ENCODE data around the gene EML5. TPM values are rescaled to one million over a fixed set of nuclear protein-coding genes. Genes with fewer than 3 reads are reported as not detected.

The EML5 gene
- total and polyA plus RNA-seq, 3 experiments from 2014 or later = 0.86 to 3.6 (median 3.2) TPM

DNA sequence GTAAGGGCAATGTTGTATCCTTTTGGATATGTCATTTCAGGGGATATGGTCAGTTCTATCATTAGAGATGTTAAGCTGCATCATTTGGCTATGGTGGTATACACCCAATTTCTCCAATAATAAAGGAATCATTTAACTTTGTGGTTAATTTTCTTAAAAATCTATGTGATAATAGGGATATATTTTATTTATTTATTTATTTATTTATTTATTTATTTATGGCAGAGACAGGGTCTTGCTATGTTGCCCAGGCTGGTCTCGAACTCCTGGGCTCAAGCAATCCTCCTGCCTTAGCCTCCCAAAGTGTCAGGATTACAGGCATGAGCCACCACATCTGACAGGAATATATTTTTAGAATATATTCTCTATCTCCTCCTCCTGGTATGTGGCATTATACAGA, 85.7 kb downstream of the EML5 start:
- ChIA-PET CTCF (no interaction called here), POLR2A (no interaction called here)
- H3K27ac ChIP-seq (ENCODE audit: low read depth, low read length) = no peak overlapping the region
- no peak for DNase-seq
- no peaks in the 10 kb centered on the region for H3K9me3 ChIP-seq (ENCODE audit: low read length)
- no peaks in the 10 kb centered on the region for H3K4me1 ChIP-seq (ENCODE audit: insufficient read depth, low read length)
- H3K4me3 ChIP-seq (ENCODE audit: low read length) = no peak overlapping the region
- Mint-ChIP-seq H3K27ac (no peak overlapping the region), H3K27me3 (no peaks in the 10 kb centered on the region), H3K4me3 (no peak overlapping the region), H3K36me3 (peaks cover 2 to 15% (median 8%) of the 10 kb centered on the region in 3 donors), H3K9me3 (no peaks in the 10 kb centered on the region), H3K4me1 (no peaks in the 10 kb centered on the region)
- no peaks in the 10 kb centered on the region for H3K36me3 ChIP-seq (ENCODE audit: insufficient read depth, low read length)
- no peaks in the 10 kb centered on the region for H3K27me3 ChIP-seq (ENCODE audit: insufficient read depth, low read length, poor library complexity, severe bottlenecking)

DNA sequence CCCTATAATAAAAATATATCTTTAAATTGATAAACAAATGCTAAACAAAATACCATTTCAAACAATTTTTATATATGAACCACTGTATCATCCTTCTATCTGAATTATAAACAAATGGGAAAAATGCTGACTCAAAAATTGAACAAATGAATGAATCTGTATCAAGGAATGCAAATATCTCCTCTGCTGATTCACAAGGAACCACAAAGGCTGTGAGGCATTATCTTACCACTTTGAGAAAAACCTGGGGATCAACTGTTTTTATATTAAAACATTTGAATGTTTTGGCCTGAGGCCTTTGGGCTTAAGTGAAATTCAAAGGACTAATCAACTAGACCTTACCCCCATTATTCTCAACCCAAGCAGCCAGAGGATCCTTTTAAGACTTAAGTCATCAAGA, 86.3 kb downstream of the EML5 start:
- Mint-ChIP-seq H3K4me3 (no peak overlapping the region), H3K9me3 (no peaks in the 10 kb centered on the region), H3K27ac (no peak overlapping the region), H3K4me1 (no peaks in the 10 kb centered on the region), H3K36me3 (peaks cover 2 to 15% (median 8%) of the 10 kb centered on the region in 3 donors), H3K27me3 (no peaks in the 10 kb centered on the region)
- POLR2A ChIA-PET = no interaction called here
- H3K27me3 ChIP-seq (ENCODE audit: insufficient read depth, low read length, poor library complexity, severe bottlenecking) = no peaks in the 10 kb centered on the region
- CTCF ChIA-PET = no interaction called here
- no peak for DNase-seq
- no peak overlapping the region for H3K4me3 ChIP-seq (ENCODE audit: low read length)
- H3K4me1 ChIP-seq (ENCODE audit: insufficient read depth, low read length) = no peaks in the 10 kb centered on the region
- H3K36me3 ChIP-seq (ENCODE audit: insufficient read depth, low read length) = no peaks in the 10 kb centered on the region
- H3K27ac ChIP-seq (ENCODE audit: low read depth, low read length) = no peak overlapping the region
- H3K9me3 ChIP-seq (ENCODE audit: low read length) = no peaks in the 10 kb centered on the region

DNA sequence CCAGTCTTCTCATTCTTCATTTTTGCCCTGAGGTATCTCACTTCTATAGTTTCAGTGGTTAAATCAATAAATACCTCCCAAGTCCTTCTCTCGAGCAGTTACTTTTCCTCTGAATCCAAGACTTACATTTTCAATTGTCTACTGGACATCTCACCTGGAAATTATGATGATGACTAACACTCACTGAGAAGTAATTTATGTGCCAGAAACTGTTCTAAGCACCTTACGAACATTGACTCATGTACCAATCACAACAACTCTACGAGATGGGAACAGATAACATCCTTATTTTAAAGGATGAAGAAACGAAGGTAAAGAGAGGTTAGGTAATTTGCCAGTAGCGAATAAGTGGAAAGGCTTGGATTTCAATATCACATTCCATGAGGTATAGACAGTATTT, 94.1 kb downstream of the EML5 start:
- ChIA-PET POLR2A (no interaction called here), CTCF (no interaction called here)
- H3K4me3 ChIP-seq (ENCODE audit: low read length) = no peak overlapping the region
- Mint-ChIP-seq H3K27ac (no peak overlapping the region), H3K36me3 (peaks cover 3 to 4% (median 4%) of the 10 kb centered on the region in 3 donors), H3K27me3 (no peaks in the 10 kb centered on the region), H3K9me3 (no peaks in the 10 kb centered on the region), H3K4me1 (no peaks in the 10 kb centered on the region), H3K4me3 (no peak overlapping the region)
- no peak overlapping the region for H3K27ac ChIP-seq (ENCODE audit: low read depth, low read length)
- DNase-seq = no peak
- no peaks in the 10 kb centered on the region for H3K27me3 ChIP-seq (ENCODE audit: insufficient read depth, low read length, poor library complexity, severe bottlenecking)
- no peaks in the 10 kb centered on the region for H3K4me1 ChIP-seq (ENCODE audit: insufficient read depth, low read length)
- H3K9me3 ChIP-seq (ENCODE audit: low read length) = no peaks in the 10 kb centered on the region
- H3K36me3 ChIP-seq (ENCODE audit: insufficient read depth, low read length) = no peaks in the 10 kb centered on the region

DNA sequence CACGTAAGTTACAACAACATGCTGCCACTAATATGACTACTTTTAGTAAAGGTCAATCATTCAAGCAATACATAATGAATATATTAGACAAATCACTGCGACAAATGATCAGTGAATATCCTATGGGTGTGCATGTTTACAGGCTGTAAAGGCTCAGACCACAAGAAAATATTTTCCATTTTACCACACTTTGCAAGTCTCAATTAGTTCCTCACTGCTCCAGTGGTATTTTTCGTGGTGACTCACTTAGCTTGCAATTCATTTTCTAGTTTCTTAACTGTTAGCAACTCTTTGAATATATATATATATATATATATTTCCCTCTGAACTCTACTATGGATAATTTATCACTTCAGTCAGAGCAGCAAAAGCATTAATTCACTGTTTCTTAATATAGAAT, 96.9 kb downstream of the EML5 start:
- H3K4me1 Mint-ChIP-seq = no peaks in the 10 kb centered on the region
- H3K9me3 Mint-ChIP-seq = no peaks in the 10 kb centered on the region

DNA sequence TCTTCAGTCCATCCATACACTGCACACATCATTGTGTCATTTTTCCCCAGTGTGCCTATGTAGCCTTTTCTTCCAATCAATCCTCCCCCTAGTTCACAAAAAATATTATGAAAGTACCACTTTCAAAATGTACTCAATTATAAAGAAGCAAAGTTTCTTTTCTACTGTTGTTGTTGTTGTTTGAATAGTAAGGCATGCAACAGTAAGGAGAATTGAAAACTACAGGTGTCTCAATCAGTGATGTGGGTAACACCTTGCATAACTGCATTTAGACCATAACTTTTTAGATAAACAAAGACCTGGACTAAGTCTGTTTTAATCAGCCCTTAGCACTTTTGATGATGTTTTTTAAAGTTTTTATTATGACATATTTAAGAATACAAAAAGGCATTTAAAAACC, 104.4 kb downstream of the EML5 start:
- POLR2A ChIA-PET = no interaction called here
- no peak for DNase-seq
- Mint-ChIP-seq H3K9me3 (no peaks in the 10 kb centered on the region), H3K27ac (no peak overlapping the region), H3K4me1 (no peaks in the 10 kb centered on the region), H3K27me3 (no peaks in the 10 kb centered on the region), H3K4me3 (no peak overlapping the region), H3K36me3 (peaks cover 3 to 13% (median 7%) of the 10 kb centered on the region in 3 donors)
- Histone ChIP-seq H3K4me1 (ENCODE audit: insufficient read depth, low read length) (no peaks in the 10 kb centered on the region), H3K27me3 (ENCODE audit: insufficient read depth, low read length, poor library complexity, severe bottlenecking) (no peaks in the 10 kb centered on the region), H3K4me3 (ENCODE audit: low read length) (no peak overlapping the region), H3K9me3 (ENCODE audit: low read length) (no peaks in the 10 kb centered on the region), H3K27ac (ENCODE audit: low read depth, low read length) (no peak overlapping the region), H3K36me3 (ENCODE audit: insufficient read depth, low read length) (no peaks in the 10 kb centered on the region)
- CTCF ChIA-PET = no interaction called here

More for the DNA sequence above, 96.9 kb downstream of the EML5 start:
- Mint-ChIP-seq H3K36me3 (peaks cover 5 to 7% (median 7%) of the 10 kb centered on the region in 3 donors), H3K27me3 (no peaks in the 10 kb centered on the region), H3K27ac (no peak overlapping the region), H3K4me3 (no peak overlapping the region)
- Histone ChIP-seq H3K36me3 (ENCODE audit: insufficient read depth, low read length) (no peaks in the 10 kb centered on the region), H3K9me3 (ENCODE audit: low read length) (no peaks in the 10 kb centered on the region), H3K4me1 (ENCODE audit: insufficient read depth, low read length) (no peaks in the 10 kb centered on the region), H3K27me3 (ENCODE audit: insufficient read depth, low read length, poor library complexity, severe bottlenecking) (no peaks in the 10 kb centered on the region), H3K4me3 (ENCODE audit: low read length) (no peak overlapping the region), H3K27ac (ENCODE audit: low read depth, low read length) (no peak overlapping the region)
- ChIA-PET CTCF (no interaction called here), POLR2A (no interaction called here)
- DNase-seq = no peak

DNA sequence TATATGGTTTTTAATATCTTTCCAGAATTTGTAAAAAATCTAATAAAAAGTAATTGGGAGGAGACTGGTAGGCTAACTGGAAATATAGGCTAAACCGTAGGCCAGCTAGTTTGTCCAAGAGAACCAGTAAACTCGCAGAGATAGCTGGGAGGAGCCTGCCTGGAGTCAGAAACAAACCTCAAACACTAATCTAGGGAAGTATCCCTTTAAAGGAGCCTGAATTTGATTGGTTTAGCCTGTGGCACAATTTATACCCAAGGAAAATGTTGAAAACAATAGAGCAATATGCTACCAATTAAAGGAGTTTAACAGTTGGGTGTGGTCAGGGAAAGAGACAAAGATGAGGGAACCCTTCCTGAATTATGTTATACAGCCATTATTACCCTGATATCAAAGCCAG, 109.6 kb downstream of the EML5 start:
- no peak for DNase-seq
- no peaks in the 10 kb centered on the region for H3K27me3 Mint-ChIP-seq
- Histone ChIP-seq H3K27ac (ENCODE audit: low read depth, low read length) (no peak overlapping the region), H3K36me3 (ENCODE audit: insufficient read depth, low read length) (no peaks in the 10 kb centered on the region), H3K27me3 (ENCODE audit: insufficient read depth, low read length, poor library complexity, severe bottlenecking) (no peaks in the 10 kb centered on the region), H3K4me1 (ENCODE audit: insufficient read depth, low read length) (no peaks in the 10 kb centered on the region), H3K4me3 (ENCODE audit: low read length) (no peak overlapping the region), H3K9me3 (ENCODE audit: low read length) (no peaks in the 10 kb centered on the region)
- peaks cover 6 to 16% (median 6%) of the 10 kb centered on the region in 3 donors for H3K36me3 Mint-ChIP-seq
- no peak overlapping the region for H3K4me3 Mint-ChIP-seq
- no peak overlapping the region for H3K27ac Mint-ChIP-seq
- ChIA-PET POLR2A (no interaction called here), CTCF (no interaction called here)
- no peaks in the 10 kb centered on the region for H3K9me3 Mint-ChIP-seq
- no peaks in the 10 kb centered on the region for H3K4me1 Mint-ChIP-seq

DNA sequence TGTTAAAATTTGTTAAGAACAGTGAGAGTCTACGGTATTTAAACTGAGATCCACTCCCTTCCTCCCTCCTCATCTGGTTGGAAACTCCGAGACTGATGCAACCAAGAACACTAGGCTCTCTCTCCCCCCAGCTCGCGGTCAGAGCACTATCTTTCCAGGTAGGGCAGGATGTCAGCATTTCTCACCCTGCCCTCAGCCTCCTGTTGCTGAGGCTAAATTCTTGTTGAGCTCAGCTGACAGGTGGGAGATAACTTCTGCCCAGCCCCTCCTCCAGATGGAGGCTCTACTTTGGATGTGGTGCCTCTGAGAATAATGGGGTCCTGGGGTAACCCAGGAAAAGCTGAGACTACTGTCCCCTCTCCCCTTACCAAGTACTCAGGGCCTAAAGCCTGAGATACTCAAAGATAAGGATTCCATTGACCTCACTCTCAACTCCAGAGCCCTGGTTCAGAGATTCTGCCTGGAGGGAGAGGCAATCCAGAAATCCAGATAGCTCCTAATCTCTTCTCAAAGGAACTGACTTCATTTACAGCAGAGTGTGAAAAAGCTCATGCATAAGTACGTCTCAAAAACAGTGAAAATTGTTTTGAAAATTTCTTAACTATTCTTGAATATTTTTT, 110.1 kb downstream of the EML5 start:
- Histone ChIP-seq H3K27me3 (ENCODE audit: insufficient read depth, low read length, poor library complexity, severe bottlenecking) (no peaks in the 10 kb centered on the region), H3K36me3 (ENCODE audit: insufficient read depth, low read length) (no peaks in the 10 kb centered on the region), H3K9me3 (ENCODE audit: low read length) (no peaks in the 10 kb centered on the region), H3K27ac (ENCODE audit: low read depth, low read length) (no peak overlapping the region), H3K4me1 (ENCODE audit: insufficient read depth, low read length) (no peaks in the 10 kb centered on the region), H3K4me3 (ENCODE audit: low read length) (no peak overlapping the region)
- CTCF ChIA-PET = interaction anchor here (0.6 to 1.5 kb wide), 2 partner anchors 15 to 17 kb away, joined by 3 to 4 read pairs; no protein-coding TSS in a partner anchor
- no peak for DNase-seq
- Mint-ChIP-seq H3K4me3 (no peak overlapping the region), H3K27ac (no peak overlapping the region), H3K9me3 (no peaks in the 10 kb centered on the region), H3K4me1 (no peaks in the 10 kb centered on the region), H3K36me3 (peaks cover 6 to 15% (median 8%) of the 10 kb centered on the region in 3 donors), H3K27me3 (no peaks in the 10 kb centered on the region)
- POLR2A ChIA-PET = no interaction called here

DNA sequence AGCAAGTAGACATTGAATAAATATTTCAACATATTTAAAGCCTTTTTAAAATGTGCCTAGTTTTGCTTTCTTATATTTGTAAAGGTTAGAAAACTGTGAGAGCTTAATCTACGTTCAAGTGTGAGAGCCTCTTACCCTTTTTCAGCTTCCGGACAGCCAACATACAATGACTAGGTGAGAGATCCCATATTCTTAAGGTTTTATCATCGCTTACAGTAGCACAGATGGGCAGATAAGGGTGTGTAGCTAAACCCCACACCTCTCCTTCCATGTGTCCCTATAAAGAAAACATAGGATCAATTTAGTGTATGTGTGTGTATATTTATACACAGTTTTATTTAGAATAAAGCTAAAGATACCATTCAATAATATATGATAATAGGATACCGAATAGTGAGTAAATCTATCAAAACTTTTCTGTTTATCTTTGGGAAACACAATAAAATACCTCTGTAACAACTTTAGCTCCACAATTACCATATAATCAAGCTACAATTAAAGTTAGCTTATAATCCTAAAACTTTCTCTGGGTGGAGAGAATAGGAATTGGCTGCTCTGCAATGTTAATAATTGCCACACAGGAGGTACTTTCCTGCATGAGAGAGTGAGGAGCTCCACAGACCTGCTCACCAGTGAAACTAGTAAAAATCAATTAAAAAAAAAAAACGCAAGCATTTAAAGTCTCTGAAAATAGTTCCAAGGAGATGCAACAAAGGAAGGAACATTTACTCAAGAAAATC, 110.8 kb downstream of the EML5 start:
- Mint-ChIP-seq H3K27ac (no peak overlapping the region), H3K9me3 (no peaks in the 10 kb centered on the region), H3K27me3 (no peaks in the 10 kb centered on the region), H3K4me3 (no peak overlapping the region), H3K36me3 (peaks cover 6 to 15% (median 8%) of the 10 kb centered on the region in 3 donors), H3K4me1 (no peaks in the 10 kb centered on the region)
- H3K36me3 ChIP-seq (ENCODE audit: insufficient read depth, low read length) = no peaks in the 10 kb centered on the region
- no peaks in the 10 kb centered on the region for H3K4me1 ChIP-seq (ENCODE audit: insufficient read depth, low read length)
- no peaks in the 10 kb centered on the region for H3K9me3 ChIP-seq (ENCODE audit: low read length)
- ChIA-PET CTCF (interaction anchor here (0.6 to 1.5 kb wide), 2 partner anchors 14 to 16 kb away, joined by 3 to 4 read pairs; no protein-coding TSS in a partner anchor), POLR2A (no interaction called here)
- H3K27me3 ChIP-seq (ENCODE audit: insufficient read depth, low read length, poor library complexity, severe bottlenecking) = no peaks in the 10 kb centered on the region
- no peak for DNase-seq
- H3K4me3 ChIP-seq (ENCODE audit: low read length) = no peak overlapping the region
- no peak overlapping the region for H3K27ac ChIP-seq (ENCODE audit: low read depth, low read length)
